Endodermal cell (in vitro differentiated cells): ENCODE data around the gene PFDN6. TPM values are rescaled to one million over a fixed set of nuclear protein-coding genes. Genes with fewer than 3 reads are reported as not detected.
"Not testable (repeated sequence)": the region's sequence is repeated elsewhere in the genome, so short reads cannot be mapped to it uniquely, and the experiment has no call there.

Experiments
- DNase-seq: peaks from one replicate; pipeline ENCODE4 v3.0.0-alpha.2; 2017
- H3K27ac ChIP-seq: 2 replicates; pipeline ENCODE4 v1.5.1; 2013; ENCODE audit warnings: mild to moderate bottlenecking, low read depth, low read length, moderate library complexity
- H3K27me3 ChIP-seq: 2 replicates; pipeline ENCODE4 v1.6.1; 2013; ENCODE audit warnings: mild to moderate bottlenecking, low read length, moderate library complexity; ENCODE audit not compliant: insufficient read depth, control insufficient read depth, poor library complexity, severe bottlenecking
- H3K36me3 ChIP-seq: 2 replicates; pipeline ENCODE4 v1.7.0; 2013; ENCODE audit warnings: mild to moderate bottlenecking, low read length, moderate library complexity; ENCODE audit not compliant: control insufficient read depth, insufficient read depth
- H3K4me1 ChIP-seq: one replicate; pipeline ENCODE4 v1.7.0; 2013; ENCODE audit warnings: low read length; ENCODE audit not compliant: control insufficient read depth, insufficient read depth
- H3K4me3 ChIP-seq: 2 replicates; pipeline ENCODE4 v1.5.1; 2013; ENCODE audit warnings: mild to moderate bottlenecking, low read length, moderate library complexity
- H3K9ac ChIP-seq: 2 replicates; pipeline ENCODE4 v1.6.1; 2013; ENCODE audit warnings: mild to moderate bottlenecking, low read length, moderate library complexity; ENCODE audit not compliant: poor library complexity, severe bottlenecking; ENCODE audit errors: extremely low read depth
- H3K9me3 ChIP-seq: 2 replicates; pipeline ENCODE4 v1.6.1; 2013; ENCODE audit warnings: mild to moderate bottlenecking, low read length, moderate library complexity; ENCODE audit not compliant: control insufficient read depth
- H3K27ac Mint-ChIP-seq: 2 replicates; pipeline ENCODE4 v1.8.0; 2020; ENCODE audit warnings: mixed read lengths
- H3K27me3 Mint-ChIP-seq: 2 replicates; pipeline ENCODE4 v1.8.0; 2021; ENCODE audit warnings: mild to moderate bottlenecking, mixed read lengths; ENCODE audit not compliant: insufficient read depth
- H3K36me3 Mint-ChIP-seq: 2 replicates; pipeline ENCODE4 v1.8.0; 2020; ENCODE audit warnings: low read depth, mixed read lengths
- H3K4me1 Mint-ChIP-seq: 2 replicates; pipeline ENCODE4 v1.8.0; 2020; ENCODE audit warnings: mixed read lengths
- H3K4me3 Mint-ChIP-seq: 2 replicates; pipeline ENCODE4 v1.8.0; 2020; ENCODE audit warnings: mild to moderate bottlenecking, moderate library complexity, mixed read lengths
- H3K9me3 Mint-ChIP-seq: 2 replicates; pipeline ENCODE4 v1.8.0; 2020; ENCODE audit warnings: mild to moderate bottlenecking, mixed read lengths
- CTCF ChIP-seq: fragments of 200-600 bp; sonication (generic); conservative IDR thresholded peaks from 2 replicates; pipeline ENCODE4 v1.5.0; 2021; ENCODE audit warnings: antibody characterized with exemption, mild to moderate bottlenecking
- WGBS, 2 experiments: methylation state at CpG; one replicate each; pipeline versions ENCODE4 v1.1.5 to v1.1.7; 2013; ENCODE audit warnings: missing lambda C conversion rate in 2 of 2, mixed read lengths in 1 of 2; ENCODE audit not compliant: insufficient coverage in 1 of 2, insufficient read length in 1 of 2; 5-methylcytosine and 5-hydroxymethylcytosine counted together
- total RNA-seq, 2 donors: library from RNA; stranded (reverse); fragmentation: NEBNext Ultra II Directional in 1 of 2; extraction: Animal tissue kit (Norgen Biotek cat#: 25700) in 1 of 2; gene quantifications; 2 replicates in 1 of 2; 3 replicates in 1 of 2; pipeline ENCODE4 v1.2.1, GENCODE V29; 2021

The PFDN6 gene
- total RNA-seq, 2 donors from 2014 or later = 69.9 to 86.4 TPM

DNA sequence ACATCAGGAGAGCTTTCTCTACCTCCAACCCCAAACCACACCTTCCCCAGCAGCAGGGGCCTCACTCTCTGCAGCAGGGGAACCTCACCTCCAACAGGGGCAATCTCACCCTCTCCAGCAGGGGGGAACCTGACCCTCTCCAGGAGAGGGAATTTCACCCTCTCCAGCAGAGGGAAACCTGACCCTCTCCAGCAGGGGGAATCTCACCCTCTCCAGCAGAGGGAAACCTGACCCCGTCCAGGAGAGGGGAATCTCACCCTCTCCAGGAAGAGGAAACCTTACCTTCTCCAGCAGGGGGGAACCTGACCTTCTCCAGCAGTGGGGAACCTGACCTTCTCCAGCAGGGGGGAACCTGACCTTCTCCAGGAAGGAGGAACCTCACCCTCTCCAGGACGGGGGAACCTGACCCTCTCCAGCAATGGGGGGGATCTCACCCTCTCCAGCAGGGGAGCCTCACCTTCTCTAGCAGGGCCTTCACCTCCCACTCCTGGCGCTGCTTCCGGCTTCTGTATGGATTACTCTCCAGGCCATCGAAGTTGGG is 9.4 kb upstream of the PFDN6 start:
- DNase-seq = peak; percentile 91
- H3K36me3 ChIP-seq = peaks cover 59% of the 10 kb centered on the region
- no peaks in the 10 kb centered on the region for H3K27me3 Mint-ChIP-seq
- H3K9me3 Mint-ChIP-seq = no peaks in the 10 kb centered on the region
- H3K36me3 Mint-ChIP-seq = peaks cover 40% of the 10 kb centered on the region
- WGBS, 2 experiments = 82% methylated on average over 5 of the region's 5 CpGs; no CpG with 5 or more reads in 1 of the 2 experiments
- peak overlapping the region; percentile 52 for H3K27ac Mint-ChIP-seq
- H3K4me1 ChIP-seq = no peaks in the 10 kb centered on the region
- TF ChIP-seq CTCF = peak; percentile 90
- no peak overlapping the region for H3K4me3 ChIP-seq
- no peaks in the 10 kb centered on the region for H3K27me3 ChIP-seq
- no peak overlapping the region for H3K4me3 Mint-ChIP-seq
- H3K4me1 Mint-ChIP-seq = peaks cover 21% of the 10 kb centered on the region
- H3K9ac ChIP-seq = no peak overlapping the region
- H3K9me3 ChIP-seq = no peaks in the 10 kb centered on the region
- H3K27ac ChIP-seq = no peak overlapping the region

GRCh38 chr6:33280539-33280938 is 8.9 kb upstream of the PFDN6 start:
- WGBS, 2 experiments = 91 to 97% methylated on average over 3 to 6 of the region's 6 CpGs
- Mint-ChIP-seq H3K4me1 (peaks cover 18% of the 10 kb centered on the region), H3K9me3 (no peaks in the 10 kb centered on the region), H3K36me3 (peaks cover 35% of the 10 kb centered on the region), H3K4me3 (no peak overlapping the region), H3K27me3 (no peaks in the 10 kb centered on the region), H3K27ac (peak overlapping the region; percentile 30)
- no peak for TF ChIP-seq CTCF
- Histone ChIP-seq H3K4me1 (no peaks in the 10 kb centered on the region), H3K27me3 (no peaks in the 10 kb centered on the region), H3K27ac (no peak overlapping the region), H3K9me3 (no peaks in the 10 kb centered on the region), H3K9ac (no peak overlapping the region), H3K36me3 (peaks cover 57% of the 10 kb centered on the region), H3K4me3 (no peak overlapping the region)
- DNase-seq = no peak

DNA sequence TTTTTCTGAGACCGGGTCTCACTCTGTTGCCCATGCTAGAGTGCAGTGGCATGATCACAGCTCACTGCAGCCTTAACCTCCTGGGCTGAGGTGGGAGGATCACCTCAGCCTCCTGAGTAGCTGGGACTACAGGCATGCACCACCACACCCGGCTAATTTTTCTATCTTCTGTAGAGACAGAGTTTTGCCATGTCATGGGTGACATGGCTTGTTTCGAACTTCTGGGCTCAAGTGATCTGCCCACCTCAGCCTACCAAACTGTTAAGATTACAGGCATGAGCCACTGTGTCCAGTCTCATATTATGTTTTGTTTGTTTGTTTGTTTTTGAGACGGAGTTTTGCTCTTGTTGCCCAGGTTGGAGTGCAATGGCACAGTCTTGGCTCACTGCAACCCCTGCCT is 4.2 kb upstream of the PFDN6 start:
- H3K4me3 Mint-ChIP-seq, H3K27ac ChIP-seq, DNase-seq, H3K27ac Mint-ChIP-seq, H3K9me3 Mint-ChIP-seq, H3K27me3 Mint-ChIP-seq, H3K9me3 ChIP-seq, H3K4me3 ChIP-seq, H3K27me3 ChIP-seq, H3K4me1 Mint-ChIP-seq, H3K9ac ChIP-seq, H3K4me1 ChIP-seq: not testable (repeated sequence)
- H3K36me3 ChIP-seq = peaks cover 42% of the 10 kb centered on the region
- 79 to 96% methylated on average over 3 to 4 of the region's 4 CpGs for WGBS, 2 experiments
- peaks cover 32% of the 10 kb centered on the region for H3K36me3 Mint-ChIP-seq
